GM19351 (cell line): ENCODE results near the gene DSPP.

Source experiments
- ATAC-seq: cut with Tn5 transposase; IDR thresholded peaks from one replicate; pipeline ENCODE4 v1.9.1; 2021; ENCODE audit warnings: mild to moderate bottlenecking, moderate library complexity; ENCODE audit not compliant: unreplicated experiment

Gene DSPP

DNA sequence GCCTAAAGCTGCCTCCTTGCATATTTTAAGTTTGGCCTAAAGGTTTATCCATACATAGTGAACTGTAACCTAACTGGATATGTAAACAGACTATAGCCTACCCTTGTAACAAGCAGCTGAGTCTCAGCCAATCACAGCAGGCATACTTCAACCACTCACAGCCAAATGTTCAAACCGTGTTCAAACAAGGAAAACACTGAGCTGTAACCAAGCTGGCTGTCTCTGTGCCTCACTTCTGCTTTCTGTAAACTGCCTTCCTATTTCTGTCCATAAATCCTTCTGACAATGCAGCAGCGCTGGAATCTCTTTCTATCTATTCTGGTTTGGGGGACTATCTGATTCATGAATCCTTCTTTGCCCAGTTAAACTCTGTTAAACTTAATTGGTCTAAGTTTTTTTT is 16.4 kb downstream of the DSPP start:
- ATAC-seq: peak; percentile 93

DNA sequence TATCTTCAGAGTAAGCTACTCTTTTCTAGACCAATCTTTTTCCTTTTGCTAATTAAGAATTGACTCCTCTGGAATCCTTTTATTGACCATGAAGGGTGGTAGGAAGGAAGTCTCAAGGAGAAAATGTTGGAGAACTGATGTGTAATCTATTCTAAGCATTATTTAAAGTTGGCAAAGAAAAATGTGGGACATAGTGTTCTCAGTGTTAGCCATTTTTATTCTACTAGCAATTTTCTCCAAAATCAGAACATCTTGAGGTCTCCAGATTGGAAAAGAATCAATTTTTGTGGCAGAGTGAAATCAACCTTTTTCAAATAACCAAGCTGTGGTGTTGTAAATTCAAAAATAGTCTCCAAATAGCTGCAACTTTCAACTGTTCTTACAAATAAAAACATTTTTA is 23.3 kb downstream of the DSPP start:
- no peak for ATAC-seq

GRCh38 chr4:87632469-87632868 is 24.1 kb downstream of the DSPP start:
- ATAC-seq: no peak

DNA sequence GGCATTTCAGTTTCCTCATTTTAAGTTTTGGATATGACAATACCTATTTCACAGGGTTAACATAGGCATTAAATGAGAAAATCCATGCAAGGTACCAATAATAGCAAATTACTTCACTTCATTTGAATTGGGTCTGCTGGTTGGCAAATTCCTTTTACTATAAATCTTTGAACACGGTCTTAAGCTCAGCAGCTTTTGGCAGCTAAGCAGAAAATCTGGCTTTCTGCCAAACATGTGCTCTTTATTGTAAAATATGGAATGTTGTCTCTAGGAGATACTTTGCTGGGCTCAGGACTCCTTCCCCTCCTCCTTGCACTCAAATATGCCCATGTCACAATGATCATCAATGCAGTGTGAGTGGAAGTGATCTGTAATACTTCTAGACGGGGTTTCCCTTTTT is 24.9 kb downstream of the DSPP start:
- ATAC-seq: no peak

DNA sequence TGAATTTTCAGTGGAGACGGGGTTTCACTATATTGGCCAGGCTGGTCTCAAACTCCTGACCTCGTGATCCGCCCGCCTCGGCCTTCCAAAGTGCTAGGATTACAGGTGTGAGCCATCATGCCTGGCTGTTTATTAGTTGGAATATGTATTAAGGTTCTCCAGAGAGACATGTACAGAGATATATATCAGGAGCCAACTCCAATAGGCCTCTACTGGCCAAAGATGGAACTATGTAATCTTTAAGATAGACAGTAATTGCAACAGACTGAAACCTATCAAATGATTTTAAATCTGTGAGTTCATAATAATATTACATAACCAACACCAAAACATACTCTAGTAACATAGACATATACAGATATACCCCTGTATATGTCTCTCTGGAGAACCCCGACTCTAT is 36.0 kb downstream of the DSPP start:
- no peak for ATAC-seq

GRCh38 chr4:87649980-87650379 is 41.7 kb downstream of the DSPP start, which contains the start of gene DMP1:
Gene DMP1 (plus strand): TSS chr4:87650280. CDS start chr4:87656493, 6,213 bp downstream.
- no peak for ATAC-seq

DNA sequence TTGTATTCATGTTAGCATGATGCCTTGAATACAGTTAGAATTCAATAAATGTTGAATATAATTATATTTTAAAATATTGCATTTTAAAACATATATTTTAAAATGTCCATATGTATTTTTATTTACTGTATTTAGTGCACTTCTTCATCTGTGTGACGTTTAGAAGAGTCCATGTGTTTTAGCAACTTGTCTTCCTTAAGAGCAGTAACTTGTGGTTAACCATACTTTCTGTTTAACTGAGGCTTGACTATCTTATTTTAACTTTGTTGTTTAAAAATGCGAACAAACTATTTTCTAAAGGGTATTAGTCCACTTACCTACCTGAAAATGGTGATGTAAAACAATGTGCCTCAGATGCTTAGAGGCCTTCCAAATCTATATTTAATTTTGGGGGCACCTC is 42.6 kb downstream of the DSPP start:
- ATAC-seq: no peak

GRCh38 chr4:87651941-87652340 is 43.6 kb downstream of the DSPP start:
- ATAC-seq: no peak

GRCh38 chr4:87654487-87655044 is 46.2 kb downstream of the DSPP start:
- ATAC-seq: no peak

DNA sequence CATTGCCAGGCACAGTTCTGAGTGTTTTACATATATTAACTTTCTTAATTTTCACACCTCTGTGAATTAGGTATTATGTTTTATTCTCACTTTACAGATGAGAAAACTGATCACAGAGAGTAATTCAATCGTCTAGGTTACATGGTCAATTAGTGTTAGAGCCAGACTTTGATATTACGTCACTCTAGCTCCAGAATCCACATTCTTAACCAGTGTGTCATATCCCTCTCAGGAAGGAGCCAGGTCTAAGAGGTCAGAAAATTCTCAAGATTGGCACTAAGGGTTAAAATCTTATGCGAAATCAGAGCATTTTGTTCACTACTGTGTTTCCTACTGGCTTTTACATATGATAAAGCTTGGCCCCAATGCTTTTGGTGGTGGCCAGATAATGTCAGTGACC is 49.2 kb downstream of the DSPP start:
- no peak for ATAC-seq

DNA sequence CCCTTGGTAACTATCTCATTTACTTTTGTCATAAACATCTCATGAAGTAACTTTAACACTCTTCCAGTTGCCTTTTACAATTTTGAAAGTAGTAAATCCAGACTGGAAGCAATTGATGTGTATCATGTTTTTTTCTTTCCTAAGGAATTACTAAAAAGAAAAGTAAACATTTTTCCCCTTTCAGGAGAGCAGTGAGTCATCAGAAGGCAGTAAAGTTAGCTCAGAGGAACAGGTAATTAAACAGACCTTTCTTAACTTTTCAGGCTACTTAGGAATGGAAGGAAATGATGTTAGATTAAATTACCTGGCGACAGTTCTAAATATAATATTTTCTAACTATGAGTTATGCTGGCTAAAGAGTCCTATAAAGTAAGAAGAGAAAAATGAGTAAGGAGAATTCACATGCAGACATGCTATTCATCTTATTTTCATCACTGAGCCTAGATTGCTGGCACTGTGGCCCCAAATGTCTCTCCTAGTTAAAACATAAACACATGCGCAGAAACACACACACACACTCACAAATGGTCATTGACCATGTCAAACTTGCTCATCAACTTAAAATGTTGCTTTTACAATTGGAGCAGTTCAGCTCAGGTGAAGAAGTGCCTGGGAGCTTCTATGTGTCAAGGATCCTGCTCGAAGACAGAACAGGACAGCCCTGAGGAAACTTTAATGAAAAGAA is 51.1 kb downstream of the DSPP start:
- no peak for ATAC-seq

DNA sequence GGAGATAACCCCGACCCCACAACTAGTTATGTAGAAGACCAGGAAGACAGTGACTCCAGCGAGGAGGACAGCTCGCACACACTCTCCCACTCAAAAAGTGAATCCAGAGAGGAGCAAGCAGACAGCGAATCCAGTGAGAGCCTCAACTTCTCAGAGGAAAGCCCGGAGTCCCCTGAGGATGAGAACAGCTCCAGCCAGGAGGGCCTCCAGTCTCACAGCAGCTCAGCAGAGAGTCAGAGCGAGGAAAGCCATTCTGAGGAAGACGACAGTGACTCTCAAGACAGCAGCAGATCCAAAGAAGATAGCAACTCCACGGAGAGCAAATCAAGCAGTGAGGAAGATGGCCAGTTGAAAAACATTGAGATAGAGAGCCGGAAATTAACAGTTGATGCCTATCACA is 54.5 kb downstream of the DSPP start:
- no peak for ATAC-seq
